Muscle layer of duodenum (tissue), 2 donors: ENCODE results near the gene LPCAT4.
"Not testable (repeated sequence)": the region's sequence is repeated elsewhere in the genome, so short reads cannot be mapped to it uniquely, and the experiment has no call there.

Source experiments
- H3K27ac ChIP-seq: one replicate; pipeline ENCODE4 v1.7.0; 2013; ENCODE audit warnings: mild to moderate bottlenecking, low read length
- H3K27me3 ChIP-seq: one replicate; pipeline ENCODE4 v1.7.0; 2013; ENCODE audit warnings: low read depth, mild to moderate bottlenecking, control low read depth, low read length
- H3K36me3 ChIP-seq, 2 donors: one replicate each; pipeline ENCODE4 v1.7.0; 2013; ENCODE audit warnings: low read length in 2 of 2, control low read depth in 1 of 2, mild to moderate bottlenecking in 1 of 2; ENCODE audit not compliant: insufficient read depth in 2 of 2, control insufficient read depth in 1 of 2
- H3K4me1 ChIP-seq, 2 donors: one replicate each; pipeline ENCODE4 v1.7.0; 2013; ENCODE audit warnings: low read length in 2 of 2, mild to moderate bottlenecking in 2 of 2, control low read depth in 1 of 2, moderate library complexity in 1 of 2; ENCODE audit not compliant: insufficient read depth in 2 of 2, control insufficient read depth in 1 of 2
- H3K4me3 ChIP-seq, 2 donors: one replicate each; pipeline ENCODE4 v1.7.0; 2013; ENCODE audit warnings: low read length in 2 of 2, low read depth in 1 of 2, mild to moderate bottlenecking in 1 of 2
- H3K9me3 ChIP-seq, 2 donors: one replicate each; pipeline ENCODE4 v1.7.0; 2013; ENCODE audit warnings: low read length in 2 of 2, control low read depth in 1 of 2, mild to moderate bottlenecking in 1 of 2; ENCODE audit not compliant: control insufficient read depth in 1 of 2
- donor health status: healthy.

The LPCAT4 gene

DNA sequence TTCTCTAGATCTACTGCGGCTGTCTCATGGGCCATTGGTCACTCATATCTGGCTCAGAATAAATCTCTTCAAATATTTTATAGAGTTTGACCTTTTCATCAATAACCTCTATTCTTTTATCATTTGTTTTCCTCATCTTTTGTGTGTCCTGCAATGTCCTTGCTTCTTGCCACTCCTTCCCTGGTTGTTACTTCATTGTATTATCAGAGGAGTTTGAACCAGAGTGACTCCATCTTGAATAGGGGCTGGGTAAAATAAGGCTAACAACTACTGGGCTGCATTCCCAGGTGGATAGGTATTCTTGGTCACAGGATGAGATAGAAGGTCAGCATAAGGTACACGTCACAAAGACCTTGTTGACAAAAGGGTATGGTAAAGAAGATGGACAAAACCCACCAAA is 9.9 kb upstream of the LPCAT4 start:
- H3K4me3 ChIP-seq, result no peak overlapping the region
- H3K27ac ChIP-seq, result no peak overlapping the region
- H3K27me3 ChIP-seq, result no peaks in the 10 kb centered on the region
- H3K36me3 ChIP-seq, result peaks cover 0 to 5% of the 10 kb centered on the region in 2 donors
- H3K4me1 ChIP-seq, result no peaks in the 10 kb centered on the region
- H3K9me3 ChIP-seq, result no peaks in the 10 kb centered on the region

DNA sequence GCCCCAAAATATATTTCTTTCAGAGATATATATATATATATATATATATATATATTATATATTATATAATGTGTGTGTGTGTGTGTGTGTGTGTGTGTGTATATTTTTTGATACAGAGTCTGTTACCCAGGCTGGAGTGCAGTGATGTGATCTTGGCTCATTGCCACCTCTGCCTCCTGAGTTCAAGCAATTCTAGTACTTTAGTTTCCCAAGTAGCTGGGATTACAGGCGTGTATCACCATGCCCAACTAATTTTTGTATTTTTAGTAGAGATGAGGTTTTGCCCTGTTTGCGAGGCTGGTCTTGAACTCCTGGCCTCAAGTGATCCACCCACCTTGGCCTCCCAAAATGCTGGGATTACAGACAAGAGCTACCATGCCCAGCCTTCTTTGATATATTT is 8.5 kb upstream of the LPCAT4 start:
- H3K27ac ChIP-seq, H3K27me3 ChIP-seq, H3K4me3 ChIP-seq, H3K9me3 ChIP-seq, H3K36me3 ChIP-seq, H3K4me1 ChIP-seq: not testable (repeated sequence)

DNA sequence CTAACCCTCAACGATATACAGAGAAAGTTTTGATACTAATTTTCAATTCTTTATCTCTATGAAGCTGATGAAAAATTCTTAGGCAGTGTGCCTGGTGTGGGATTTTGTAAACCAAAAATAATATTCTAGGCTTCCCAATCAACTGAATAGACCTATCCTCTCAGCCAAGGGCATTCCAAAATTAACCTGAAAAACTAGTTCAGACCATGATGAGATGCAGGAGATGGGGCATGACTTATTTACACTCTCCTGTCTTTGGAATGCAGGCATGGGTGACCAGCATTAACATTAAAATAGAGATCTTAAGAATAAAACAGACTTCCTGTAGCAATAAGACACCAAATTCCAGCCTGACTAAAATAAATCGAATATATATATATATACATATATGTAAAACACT is 7.8 kb upstream of the LPCAT4 start:
- Histone ChIP-seq H3K4me3 (no peak overlapping the region), H3K36me3 (no peaks in the 10 kb centered on the region), H3K27ac (no peak overlapping the region), H3K9me3 (no peaks in the 10 kb centered on the region), H3K4me1 (no peaks in the 10 kb centered on the region), H3K27me3 (no peaks in the 10 kb centered on the region)

DNA sequence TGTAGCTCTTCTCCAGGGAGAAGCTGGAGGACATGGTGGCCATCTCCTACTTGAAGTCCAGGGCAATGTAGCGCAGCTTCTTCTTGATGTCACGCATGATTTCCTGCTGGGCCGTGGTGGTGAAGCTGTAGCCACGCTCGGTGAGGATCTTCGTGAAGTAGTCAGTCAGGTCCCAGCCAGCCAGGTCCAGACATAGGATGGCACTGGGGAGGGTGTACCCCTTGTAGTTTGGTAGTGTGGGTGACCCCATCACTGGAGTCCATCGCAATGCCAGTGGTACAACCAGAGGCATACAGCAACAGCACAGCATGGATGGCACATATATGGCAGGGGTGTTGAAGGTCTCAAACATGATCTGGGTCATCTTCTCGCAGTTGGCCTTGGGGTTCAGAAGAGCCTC is 7.0 kb upstream of the LPCAT4 start:
- no peaks in the 10 kb centered on the region for H3K9me3 ChIP-seq
- H3K36me3 ChIP-seq, result no peaks in the 10 kb centered on the region
- no peak overlapping the region for H3K4me3 ChIP-seq
- no peaks in the 10 kb centered on the region for H3K4me1 ChIP-seq
- no peaks in the 10 kb centered on the region for H3K27me3 ChIP-seq
- no peak overlapping the region for H3K27ac ChIP-seq

DNA sequence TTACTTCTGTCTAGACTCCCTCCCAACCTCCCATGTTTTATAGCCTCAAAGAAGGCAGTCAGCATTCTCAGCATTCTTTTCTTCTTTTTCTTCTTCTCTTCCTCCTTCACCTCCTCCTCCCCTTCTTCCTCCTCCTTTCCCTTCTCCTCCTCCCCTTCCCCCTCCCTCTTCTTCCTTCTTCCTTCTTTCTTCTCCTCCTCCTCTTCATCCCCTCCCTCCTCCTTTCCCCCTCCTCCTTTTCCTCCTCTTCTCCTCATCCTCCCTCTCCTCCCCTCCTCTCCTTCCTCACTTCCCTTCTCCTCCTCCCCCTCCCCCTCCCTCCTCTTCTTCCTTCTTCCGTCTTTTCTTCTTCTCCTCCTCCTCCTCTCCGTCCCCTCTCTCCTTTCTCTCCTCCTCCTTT is 3.6 kb upstream of the LPCAT4 start:
- Histone ChIP-seq H3K27me3 (no peaks in the 10 kb centered on the region), H3K27ac (no peak overlapping the region), H3K4me1 (peaks cover 4 to 15% of the 10 kb centered on the region in 2 donors), H3K9me3 (no peaks in the 10 kb centered on the region), H3K36me3 (no peaks in the 10 kb centered on the region), H3K4me3 (no peak overlapping the region)

DNA sequence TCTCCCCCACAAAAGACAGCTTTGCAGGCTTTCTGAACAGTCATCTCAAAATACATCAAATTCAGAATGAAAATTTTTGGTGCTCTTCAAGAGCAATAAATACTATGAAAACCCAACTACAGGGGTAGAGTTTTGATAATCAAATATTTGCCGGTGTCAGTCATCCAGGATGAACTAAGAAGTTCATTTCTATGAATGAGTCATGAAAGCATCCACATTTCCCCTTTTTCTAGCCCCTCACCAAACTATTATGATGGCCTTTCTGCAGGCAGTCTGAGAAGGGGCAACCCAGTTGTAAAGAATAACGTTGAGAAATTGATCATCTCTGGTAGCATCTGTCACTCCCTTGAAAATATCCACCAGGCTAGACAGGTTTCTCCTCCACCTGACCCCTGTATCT is 3.1 kb upstream of the LPCAT4 start:
- H3K27ac ChIP-seq, result no peak overlapping the region
- peaks cover 8 to 19% of the 10 kb centered on the region in 2 donors for H3K4me1 ChIP-seq
- H3K36me3 ChIP-seq, result no peaks in the 10 kb centered on the region
- H3K9me3 ChIP-seq, result no peaks in the 10 kb centered on the region
- no peaks in the 10 kb centered on the region for H3K27me3 ChIP-seq
- H3K4me3 ChIP-seq, result no peak overlapping the region

DNA sequence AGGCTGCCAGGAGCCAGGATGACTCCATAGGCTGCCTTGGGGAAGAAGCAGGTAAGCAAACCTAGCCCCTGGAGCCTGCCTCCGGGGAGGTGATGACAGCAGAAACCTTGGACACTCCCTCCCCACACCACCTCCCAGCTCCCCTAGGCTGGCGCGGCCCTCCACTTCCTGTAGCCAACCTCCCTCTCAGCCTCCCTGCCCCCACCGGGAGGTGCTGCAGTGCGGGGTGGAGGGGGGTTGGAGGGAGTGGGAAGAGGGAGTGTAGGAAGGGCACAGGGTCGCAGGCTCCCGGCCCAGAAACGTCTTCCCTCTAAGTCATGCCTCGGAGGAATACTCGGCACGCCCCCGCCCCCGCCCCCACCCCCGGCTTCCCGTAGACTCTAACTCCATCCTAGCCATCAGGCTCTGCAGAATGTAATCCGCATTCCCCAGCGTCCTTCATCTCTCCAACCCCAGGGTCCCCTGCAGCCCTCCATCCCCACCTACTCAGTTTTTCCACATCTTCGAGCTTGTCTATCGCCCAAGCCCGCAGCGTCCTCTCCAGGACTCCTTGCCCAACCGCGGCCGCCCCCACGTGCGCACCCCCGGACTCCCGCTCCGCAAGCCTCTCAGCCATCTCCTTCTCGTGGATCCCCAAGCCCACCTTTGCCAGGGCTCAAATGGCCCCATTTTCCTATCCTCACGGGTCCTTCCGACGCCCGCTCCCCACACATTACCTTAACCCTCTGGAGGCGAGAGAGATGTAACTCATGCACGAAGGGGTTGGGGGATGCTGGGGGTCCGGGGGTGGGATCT is 528 bp downstream of the LPCAT4 start:
- Histone ChIP-seq H3K27ac (peak overlapping the region; percentile 71), H3K36me3 (peaks cover 5 to 10% of the 10 kb centered on the region in 2 donors), H3K27me3 (no peaks in the 10 kb centered on the region), H3K9me3 (no peaks in the 10 kb centered on the region), H3K4me1 (peaks cover 8 to 19% of the 10 kb centered on the region in 2 donors), H3K4me3 (peak overlapping the region; percentile 77 to 97)

DNA sequence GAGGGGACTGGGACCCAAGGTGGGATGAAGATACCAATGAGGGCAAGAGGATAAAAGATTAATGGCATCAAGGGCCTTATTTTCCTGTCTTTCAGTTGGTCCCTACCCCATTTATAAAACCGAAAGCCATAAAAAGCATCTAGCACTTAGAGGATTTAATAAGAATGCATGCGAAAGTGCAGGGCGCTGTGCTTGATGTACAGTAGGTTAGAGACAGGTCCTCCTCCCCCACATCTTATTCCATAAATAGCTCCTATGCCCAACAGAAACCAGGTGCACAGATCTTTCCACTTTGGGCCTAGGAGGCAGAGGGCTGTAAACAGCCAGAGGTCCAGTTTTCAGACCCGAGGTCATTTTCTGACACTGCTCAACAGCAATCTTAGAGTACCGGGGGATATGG is 1.2 kb downstream of the LPCAT4 start:
- Histone ChIP-seq H3K27ac (peak overlapping the region; percentile 71), H3K36me3 (peaks cover 8 to 14% of the 10 kb centered on the region in 2 donors), H3K4me3 (peak overlapping the region; percentile 77 to 97), H3K27me3 (no peaks in the 10 kb centered on the region), H3K4me1 (peaks cover 8 to 19% of the 10 kb centered on the region in 2 donors), H3K9me3 (no peaks in the 10 kb centered on the region)

DNA sequence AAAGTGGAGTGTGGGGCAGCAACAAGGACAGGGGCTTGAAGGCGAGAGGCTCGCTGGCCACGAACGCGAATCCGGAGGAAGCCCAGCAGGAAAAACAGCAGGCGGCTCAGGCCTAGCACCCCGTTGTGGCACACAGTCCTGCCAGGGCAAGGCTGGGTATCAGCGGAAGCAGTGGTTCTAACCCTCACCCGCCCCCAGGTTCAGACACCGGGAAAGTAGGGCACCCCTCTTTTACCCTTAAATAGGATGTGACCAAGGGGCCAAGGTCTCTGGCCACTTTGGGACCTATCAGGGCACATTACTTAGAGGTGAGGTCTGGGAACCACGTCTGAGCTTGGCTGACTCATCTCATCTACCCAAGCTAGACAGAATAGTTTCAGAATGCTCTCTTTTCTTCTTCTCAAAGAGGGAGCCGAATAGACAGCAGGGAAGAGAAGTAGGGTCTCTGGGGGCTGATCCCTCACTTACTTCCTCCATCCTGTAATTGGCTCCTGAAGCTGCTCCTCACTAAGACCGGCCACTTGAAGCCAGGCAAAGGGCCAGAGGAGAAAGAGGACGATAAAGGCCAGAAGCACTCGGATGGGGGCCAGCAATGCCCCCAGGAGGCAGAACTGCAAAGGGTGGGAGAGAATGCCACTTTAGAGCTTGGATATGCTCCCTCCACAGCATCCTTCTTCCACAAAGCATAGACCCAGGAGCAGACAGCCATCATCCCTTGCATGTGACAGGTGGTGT is 1.7 kb downstream of the LPCAT4 start:
- peaks cover 8 to 19% of the 10 kb centered on the region in 2 donors for H3K4me1 ChIP-seq
- peak overlapping the region; percentile 77 to 97 for H3K4me3 ChIP-seq
- H3K27me3 ChIP-seq, result no peaks in the 10 kb centered on the region
- H3K27ac ChIP-seq, result peak overlapping the region; percentile 71
- H3K36me3 ChIP-seq, result peaks cover 14% of the 10 kb centered on the region in 2 donors
- H3K9me3 ChIP-seq, result no peaks in the 10 kb centered on the region

DNA sequence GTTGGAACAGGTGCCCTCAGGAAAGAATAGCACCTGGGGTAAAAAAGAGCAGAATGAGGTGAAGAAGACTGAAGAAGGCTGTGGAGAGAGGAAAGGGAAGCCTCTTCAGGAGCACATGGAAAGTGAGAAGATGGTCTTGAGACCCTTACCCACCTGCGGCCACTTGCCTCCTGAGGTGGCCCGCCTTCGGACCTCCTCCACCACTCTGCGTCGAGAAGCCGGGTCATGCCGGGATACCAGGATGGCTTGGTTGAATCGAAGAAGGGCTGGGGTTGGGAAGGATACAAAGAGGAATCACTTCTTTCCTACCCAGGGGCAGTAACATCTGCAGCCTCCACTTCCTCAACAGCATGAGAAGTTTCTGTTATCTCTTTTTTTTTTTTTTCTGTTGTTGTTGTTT is 3.0 kb downstream of the LPCAT4 start:
- H3K27me3 ChIP-seq, result no peaks in the 10 kb centered on the region
- no peak overlapping the region for H3K27ac ChIP-seq
- no peak overlapping the region for H3K4me3 ChIP-seq
- peaks cover 14 to 24% of the 10 kb centered on the region in 2 donors for H3K36me3 ChIP-seq
- peaks cover 8 to 19% of the 10 kb centered on the region in 2 donors for H3K4me1 ChIP-seq
- no peaks in the 10 kb centered on the region for H3K9me3 ChIP-seq

DNA sequence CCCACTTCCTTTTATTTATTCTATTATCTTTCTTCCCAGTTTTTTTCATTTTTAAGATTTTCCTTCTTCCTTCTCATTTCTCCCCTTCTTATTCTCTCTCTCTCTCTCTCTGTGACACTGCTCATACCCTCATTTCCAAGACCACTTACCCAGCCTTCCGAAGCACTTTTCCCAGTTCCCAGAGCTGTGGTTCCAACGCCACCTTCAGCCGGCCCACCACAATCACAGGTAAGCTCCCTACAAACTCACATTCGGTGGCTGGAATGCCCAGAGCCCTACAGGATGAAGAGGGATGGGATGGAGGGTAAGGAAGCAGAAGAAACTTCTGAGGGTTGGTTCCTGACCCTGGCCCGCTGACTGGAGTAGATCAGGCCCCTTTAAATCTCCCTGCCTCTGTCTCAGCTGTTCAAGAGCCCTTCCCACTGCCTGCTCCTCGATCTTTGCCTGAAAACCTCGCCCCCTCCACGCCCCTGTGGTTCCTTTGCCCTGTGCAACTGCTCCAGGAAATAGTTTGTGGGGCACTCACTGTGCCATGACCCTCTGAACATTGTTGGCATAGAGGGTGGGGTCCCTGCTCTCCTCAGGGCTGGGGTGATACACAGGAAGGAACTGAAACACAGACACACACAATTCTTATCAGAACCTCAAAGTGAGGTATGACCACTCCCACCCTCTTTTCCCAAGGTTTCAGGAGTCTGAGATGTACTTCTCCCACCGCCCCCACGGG is 4.8 kb downstream of the LPCAT4 start:
- H3K27ac ChIP-seq, result peak overlapping the region; percentile 86
- no peak overlapping the region for H3K4me3 ChIP-seq
- H3K27me3 ChIP-seq, result no peaks in the 10 kb centered on the region
- peaks cover 22 to 29% of the 10 kb centered on the region in 2 donors for H3K36me3 ChIP-seq
- H3K9me3 ChIP-seq, result no peaks in the 10 kb centered on the region
- peaks cover 8 to 10% of the 10 kb centered on the region in 2 donors for H3K4me1 ChIP-seq
